ENCODE results near the gene TMEM190.

GRCh38 chr19:55410168-55410567 lies 33.5 kb downstream of the TMEM190 start:
- TF ChIP-seq CTCF (IDR thresholded peaks at IDR 0.05) (no peak), POLR2A (IDR thresholded peaks at IDR 0.05) (no peak)
